SK-N-SH treated with all-trans-retinoic acid at 6 μM for 48 hours (cell line): ENCODE results near the gene RPS6KA2.

ENCODE experiments used
- ARNTL ChIP-seq: fragments of 450-650 bp; formaldehyde crosslinking; IDR thresholded peaks from 2 replicates; pipeline ENCODE4 v1.5.0; 2020; ENCODE audit warnings: low read depth, mild to moderate bottlenecking, moderate library complexity, borderline replicate concordance
- GLIS3 ChIP-seq: fragments of 250-450 bp; sonication (Bioruptor Pico); IDR thresholded peaks from 2 replicates; pipeline ENCODE4 v1.5.0; 2020; ENCODE audit warnings: mild to moderate bottlenecking, moderate library complexity
- ISL1 ChIP-seq: fragments of 250-450 bp; sonication (Bioruptor Pico); IDR thresholded peaks from 2 replicates; pipeline ENCODE4 v2.1.2; 2022; ENCODE audit warnings: mild to moderate bottlenecking, moderate library complexity
- ZFP3 ChIP-seq: fragments of 250-450 bp; sonication (Bioruptor Pico); IDR thresholded peaks from 2 replicates; pipeline ENCODE4 v1.5.0; 2020; ENCODE audit warnings: mild to moderate bottlenecking, moderate library complexity
- TF ChIP-seq, protein P1 (sequence below): fragments of 250-450 bp; sonication (Bioruptor Pico); IDR thresholded peaks from 2 replicates; pipeline ENCODE4 v1.8.0; 2020; ENCODE audit warnings: mild to moderate bottlenecking, moderate library complexity, borderline replicate concordance
- TF ChIP-seq, protein P2 (sequence below): fragments of 250-450 bp; sonication (Bioruptor Pico); IDR thresholded peaks from 2 replicates; pipeline ENCODE4 v1.5.0; 2020; ENCODE audit warnings: mild to moderate bottlenecking, moderate library complexity
- TF ChIP-seq, protein P3 (sequence below): fragments of 250-450 bp; sonication (Bioruptor Pico); IDR thresholded peaks from 2 replicates; pipeline ENCODE4 v1.5.1; 2021; ENCODE audit warnings: mild to moderate bottlenecking, moderate library complexity

- TF ChIP-seq, protein P1, sequence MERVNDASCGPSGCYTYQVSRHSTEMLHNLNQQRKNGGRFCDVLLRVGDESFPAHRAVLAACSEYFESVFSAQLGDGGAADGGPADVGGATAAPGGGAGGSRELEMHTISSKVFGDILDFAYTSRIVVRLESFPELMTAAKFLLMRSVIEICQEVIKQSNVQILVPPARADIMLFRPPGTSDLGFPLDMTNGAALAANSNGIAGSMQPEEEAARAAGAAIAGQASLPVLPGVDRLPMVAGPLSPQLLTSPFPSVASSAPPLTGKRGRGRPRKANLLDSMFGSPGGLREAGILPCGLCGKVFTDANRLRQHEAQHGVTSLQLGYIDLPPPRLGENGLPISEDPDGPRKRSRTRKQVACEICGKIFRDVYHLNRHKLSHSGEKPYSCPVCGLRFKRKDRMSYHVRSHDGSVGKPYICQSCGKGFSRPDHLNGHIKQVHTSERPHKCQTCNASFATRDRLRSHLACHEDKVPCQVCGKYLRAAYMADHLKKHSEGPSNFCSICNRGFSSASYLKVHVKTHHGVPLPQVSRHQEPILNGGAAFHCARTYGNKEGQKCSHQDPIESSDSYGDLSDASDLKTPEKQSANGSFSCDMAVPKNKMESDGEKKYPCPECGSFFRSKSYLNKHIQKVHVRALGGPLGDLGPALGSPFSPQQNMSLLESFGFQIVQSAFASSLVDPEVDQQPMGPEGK (CRISPR knock-in tag), result no peak
- no peak for TF ChIP-seq ISL1 (CRISPR knock-in tag)
- TF ChIP-seq, protein P2, sequence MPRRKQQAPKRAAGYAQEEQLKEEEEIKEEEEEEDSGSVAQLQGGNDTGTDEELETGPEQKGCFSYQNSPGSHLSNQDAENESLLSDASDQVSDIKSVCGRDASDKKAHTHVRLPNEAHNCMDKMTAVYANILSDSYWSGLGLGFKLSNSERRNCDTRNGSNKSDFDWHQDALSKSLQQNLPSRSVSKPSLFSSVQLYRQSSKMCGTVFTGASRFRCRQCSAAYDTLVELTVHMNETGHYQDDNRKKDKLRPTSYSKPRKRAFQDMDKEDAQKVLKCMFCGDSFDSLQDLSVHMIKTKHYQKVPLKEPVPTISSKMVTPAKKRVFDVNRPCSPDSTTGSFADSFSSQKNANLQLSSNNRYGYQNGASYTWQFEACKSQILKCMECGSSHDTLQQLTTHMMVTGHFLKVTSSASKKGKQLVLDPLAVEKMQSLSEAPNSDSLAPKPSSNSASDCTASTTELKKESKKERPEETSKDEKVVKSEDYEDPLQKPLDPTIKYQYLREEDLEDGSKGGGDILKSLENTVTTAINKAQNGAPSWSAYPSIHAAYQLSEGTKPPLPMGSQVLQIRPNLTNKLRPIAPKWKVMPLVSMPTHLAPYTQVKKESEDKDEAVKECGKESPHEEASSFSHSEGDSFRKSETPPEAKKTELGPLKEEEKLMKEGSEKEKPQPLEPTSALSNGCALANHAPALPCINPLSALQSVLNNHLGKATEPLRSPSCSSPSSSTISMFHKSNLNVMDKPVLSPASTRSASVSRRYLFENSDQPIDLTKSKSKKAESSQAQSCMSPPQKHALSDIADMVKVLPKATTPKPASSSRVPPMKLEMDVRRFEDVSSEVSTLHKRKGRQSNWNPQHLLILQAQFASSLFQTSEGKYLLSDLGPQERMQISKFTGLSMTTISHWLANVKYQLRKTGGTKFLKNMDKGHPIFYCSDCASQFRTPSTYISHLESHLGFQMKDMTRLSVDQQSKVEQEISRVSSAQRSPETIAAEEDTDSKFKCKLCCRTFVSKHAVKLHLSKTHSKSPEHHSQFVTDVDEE (CRISPR knock-in tag), result no peak
- TF ChIP-seq ZFP3 (CRISPR knock-in tag), result no peak
- TF ChIP-seq, protein P3, sequence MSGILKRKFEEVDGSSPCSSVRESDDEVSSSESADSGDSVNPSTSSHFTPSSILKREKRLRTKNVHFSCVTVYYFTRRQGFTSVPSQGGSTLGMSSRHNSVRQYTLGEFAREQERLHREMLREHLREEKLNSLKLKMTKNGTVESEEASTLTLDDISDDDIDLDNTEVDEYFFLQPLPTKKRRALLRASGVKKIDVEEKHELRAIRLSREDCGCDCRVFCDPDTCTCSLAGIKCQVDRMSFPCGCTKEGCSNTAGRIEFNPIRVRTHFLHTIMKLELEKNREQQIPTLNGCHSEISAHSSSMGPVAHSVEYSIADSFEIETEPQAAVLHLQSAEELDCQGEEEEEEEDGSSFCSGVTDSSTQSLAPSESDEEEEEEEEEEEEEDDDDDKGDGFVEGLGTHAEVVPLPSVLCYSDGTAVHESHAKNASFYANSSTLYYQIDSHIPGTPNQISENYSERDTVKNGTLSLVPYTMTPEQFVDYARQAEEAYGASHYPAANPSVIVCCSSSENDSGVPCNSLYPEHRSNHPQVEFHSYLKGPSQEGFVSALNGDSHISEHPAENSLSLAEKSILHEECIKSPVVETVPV (CRISPR knock-in tag), result no peak
- no peak for TF ChIP-seq ARNTL (CRISPR knock-in tag)
- no peak for TF ChIP-seq GLIS3 (CRISPR knock-in tag)
Measured at GRCh38 chr6:166530211-166531095, 96.6 kb downstream of the RPS6KA2 start.
